Measurements from ENCODE around the gene SNPH.
"Not testable (repeated sequence)": the region's sequence is repeated elsewhere in the genome, so short reads cannot be mapped to it uniquely, and the experiment has no call there.

Gene SNPH, protein sequence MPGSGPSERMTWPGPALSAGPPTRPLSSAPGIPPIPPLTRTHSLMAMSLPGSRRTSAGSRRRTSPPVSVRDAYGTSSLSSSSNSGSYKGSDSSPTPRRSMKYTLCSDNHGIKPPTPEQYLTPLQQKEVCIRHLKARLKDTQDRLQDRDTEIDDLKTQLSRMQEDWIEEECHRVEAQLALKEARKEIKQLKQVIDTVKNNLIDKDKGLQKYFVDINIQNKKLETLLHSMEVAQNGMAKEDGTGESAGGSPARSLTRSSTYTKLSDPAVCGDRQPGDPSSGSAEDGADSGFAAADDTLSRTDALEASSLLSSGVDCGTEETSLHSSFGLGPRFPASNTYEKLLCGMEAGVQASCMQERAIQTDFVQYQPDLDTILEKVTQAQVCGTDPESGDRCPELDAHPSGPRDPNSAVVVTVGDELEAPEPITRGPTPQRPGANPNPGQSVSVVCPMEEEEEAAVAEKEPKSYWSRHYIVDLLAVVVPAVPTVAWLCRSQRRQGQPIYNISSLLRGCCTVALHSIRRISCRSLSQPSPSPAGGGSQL

GRCh38 chr20:1266167-1266973 is at the start of gene SNPH:
Gene SNPH, plus strand, starts transcription at chr20:1266294. Its CDS starts 29,946 bp downstream, at chr20:1296240.
- H3K9me3 ChIP-seq (ENCODE audit: insufficient read depth, low read length): 0 out of 2 replicates have a peak, but pooled peaks cover 5% of the 10 kb centered on the region
- H3K4me3 ChIP-seq (ENCODE audit: insufficient read length, low read depth): peak within 1 kb of the TSS; percentile 62
- H3K4me1 ChIP-seq (ENCODE audit: insufficient read depth, insufficient read length): peaks cover 3% of the 10 kb centered on the region
- peak within 1 kb of the TSS; percentile 76 for H3K9ac ChIP-seq (ENCODE audit: insufficient read length, low read depth)
- no peaks in the 10 kb centered on the region for H3K27me3 ChIP-seq (ENCODE audit: insufficient read depth, insufficient read length)
- peak; percentile 47 for DNase-seq (ENCODE audit: low read depth, low spot score)
- peaks cover 6% of the 10 kb centered on the region for H3K36me3 ChIP-seq (ENCODE audit: insufficient read depth, insufficient read length, low read length)
- TF ChIP-seq ZNF274 (IDR thresholded peaks at IDR 0.05; ENCODE audit: low read depth, low read length) (no peak), YY1 (IDR thresholded peaks at IDR 0.05; ENCODE audit: insufficient read depth, insufficient read length) (no peak), SUZ12 (IDR thresholded peaks at IDR 0.05; ENCODE audit: extremely low read depth, insufficient read depth, insufficient read length) (no peak)

DNA sequence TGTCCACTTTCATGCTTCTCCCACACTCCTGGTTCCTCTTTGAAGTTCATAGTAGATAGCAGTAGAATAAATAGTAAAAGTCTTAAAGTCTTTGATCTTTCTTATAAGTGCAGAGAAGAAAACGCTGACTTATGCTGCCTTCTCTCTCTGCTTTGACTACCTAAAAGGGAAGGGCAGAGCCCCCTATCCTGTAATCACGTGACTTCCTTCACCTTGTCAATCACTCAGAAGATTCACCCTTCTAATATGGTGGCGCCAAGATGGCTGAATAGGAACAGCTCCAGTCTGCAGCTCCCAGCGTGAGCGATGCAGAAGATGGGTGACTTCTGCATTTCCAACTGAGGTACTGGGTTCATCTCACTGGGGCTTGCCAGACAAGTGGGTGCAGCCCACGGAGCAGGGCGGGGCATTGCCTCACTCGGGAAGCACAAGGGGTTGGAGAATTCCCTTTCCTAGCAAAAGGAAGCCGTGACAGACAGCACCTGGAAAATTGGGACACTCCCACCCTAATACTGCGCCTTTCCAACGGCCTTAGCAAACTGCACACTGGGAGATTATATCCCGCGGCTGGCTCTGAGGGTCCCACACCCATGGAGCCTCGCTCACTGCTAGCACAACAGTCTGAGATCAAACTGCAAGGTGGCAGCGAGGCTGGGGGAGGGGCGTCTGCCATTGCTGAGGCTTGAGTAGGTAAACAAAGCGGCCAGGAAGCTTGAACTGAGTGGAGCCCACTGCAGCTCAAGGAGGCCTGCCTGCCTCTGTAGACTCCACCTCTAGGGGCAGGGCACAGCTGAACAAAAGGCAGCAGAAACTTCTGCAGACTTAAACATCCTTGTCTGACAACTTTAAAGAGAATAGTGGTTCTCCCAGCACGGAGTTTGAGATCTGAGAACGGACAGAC is 49.3 kb upstream of the SNPH start:
- H3K27me3 ChIP-seq (ENCODE audit: insufficient read depth, insufficient read length); H3K4me3 ChIP-seq (ENCODE audit: insufficient read length, low read depth); H3K36me3 ChIP-seq (ENCODE audit: insufficient read depth, insufficient read length, low read length); DNase-seq (ENCODE audit: low read depth, low spot score); H3K9me3 ChIP-seq (ENCODE audit: insufficient read depth, low read length); H3K9ac ChIP-seq (ENCODE audit: insufficient read length, low read depth); H3K4me1 ChIP-seq (ENCODE audit: insufficient read depth, insufficient read length): not testable (repeated sequence)

- peaks cover 21% of the 10 kb centered on the region for H3K27me3 ChIP-seq (ENCODE audit: insufficient read depth, insufficient read length)
- H3K36me3 ChIP-seq (ENCODE audit: insufficient read depth, insufficient read length, low read length); H3K9me3 ChIP-seq (ENCODE audit: insufficient read depth, low read length); H3K4me3 ChIP-seq (ENCODE audit: insufficient read length, low read depth); DNase-seq (ENCODE audit: low read depth, low spot score); H3K9ac ChIP-seq (ENCODE audit: insufficient read length, low read depth); H3K4me1 ChIP-seq (ENCODE audit: insufficient read depth, insufficient read length): not testable (repeated sequence)
Observed at GRCh38 chr20:1222750-1223149, 43.3 kb upstream of the SNPH start.

DNA sequence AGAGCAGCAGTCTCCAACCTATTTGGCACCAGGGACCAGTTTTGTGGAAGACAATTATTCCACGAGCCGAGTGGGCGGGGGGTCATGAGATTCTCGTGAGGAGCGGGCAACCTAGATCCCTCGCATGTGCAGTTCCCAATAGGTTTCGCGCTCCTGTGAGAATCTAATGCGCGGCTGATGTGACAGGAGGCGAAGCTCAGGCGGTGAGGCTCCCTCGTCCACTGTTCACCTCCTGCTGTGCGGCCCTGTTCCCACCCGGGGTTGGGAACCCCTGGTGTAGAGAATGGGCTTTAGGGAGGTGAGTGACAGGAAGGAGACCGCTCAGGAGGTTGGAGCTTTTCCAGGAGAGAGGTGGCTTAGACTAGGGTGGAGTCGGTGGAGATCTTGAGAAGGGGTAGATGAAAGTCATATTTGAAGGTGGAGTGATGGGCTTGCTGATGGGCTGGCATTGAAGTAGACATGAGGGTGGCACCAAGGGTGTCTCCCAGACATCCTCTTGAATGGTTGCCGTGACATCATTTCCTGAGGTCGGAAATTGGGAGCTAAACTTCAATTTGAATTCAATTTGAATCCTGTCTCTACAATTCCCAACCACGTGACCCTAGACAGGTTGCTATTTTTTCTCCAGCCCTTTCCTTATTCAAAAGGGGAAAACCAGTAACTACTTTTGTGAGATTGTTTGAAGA is 41.7 kb upstream of the SNPH start:
- TF ChIP-seq SUZ12 (IDR thresholded peaks at IDR 0.05; ENCODE audit: extremely low read depth, insufficient read depth, insufficient read length) (no peak), ZNF274 (IDR thresholded peaks at IDR 0.05; ENCODE audit: low read depth, low read length) (no peak)
- no peak overlapping the region for H3K9ac ChIP-seq (ENCODE audit: insufficient read length, low read depth)
- DNase-seq (ENCODE audit: low read depth, low spot score): no peak
- H3K9me3 ChIP-seq (ENCODE audit: insufficient read depth, low read length): no peaks in the 10 kb centered on the region
- peaks cover 34% of the 10 kb centered on the region for H3K27me3 ChIP-seq (ENCODE audit: insufficient read depth, insufficient read length)
- no peaks in the 10 kb centered on the region for H3K36me3 ChIP-seq (ENCODE audit: insufficient read depth, insufficient read length, low read length)
- H3K4me1 ChIP-seq (ENCODE audit: insufficient read depth, insufficient read length): no peaks in the 10 kb centered on the region
- no peak overlapping the region for H3K4me3 ChIP-seq (ENCODE audit: insufficient read length, low read depth)

DNA sequence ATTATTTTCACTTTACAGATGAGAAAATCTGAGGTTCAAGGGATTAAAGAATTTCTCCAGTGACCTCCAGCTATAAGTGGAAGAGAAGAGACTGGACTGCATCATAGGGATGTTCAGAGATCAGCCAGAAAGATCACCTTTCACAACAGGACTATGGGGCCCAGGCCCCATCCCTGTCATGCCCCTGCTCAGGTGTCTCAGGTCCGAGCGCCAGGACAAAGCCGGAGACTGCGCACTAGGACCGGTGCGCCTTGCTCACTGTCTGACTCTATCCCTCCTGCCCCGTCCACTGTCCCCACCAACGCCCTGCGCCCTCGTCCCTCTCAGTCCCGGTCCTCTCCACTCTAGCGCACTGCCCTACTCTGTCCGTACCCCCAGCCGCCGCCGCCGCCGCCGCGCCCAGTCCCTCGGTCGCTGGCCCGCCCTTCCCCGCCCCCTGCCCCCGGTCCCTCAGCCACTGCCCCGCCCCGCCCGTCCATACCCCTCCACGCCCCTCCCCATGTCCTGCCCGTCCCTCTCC is 40.8 kb upstream of the SNPH start:
- Histone ChIP-seq H3K4me3 (ENCODE audit: insufficient read length, low read depth) (peak overlapping the region; percentile 58), H3K9ac (ENCODE audit: insufficient read length, low read depth) (peak overlapping the region; percentile 70), H3K4me1 (ENCODE audit: insufficient read depth, insufficient read length) (no peaks in the 10 kb centered on the region), H3K9me3 (ENCODE audit: insufficient read depth, low read length) (no peaks in the 10 kb centered on the region), H3K27me3 (ENCODE audit: insufficient read depth, insufficient read length) (peaks cover 34% of the 10 kb centered on the region), H3K36me3 (ENCODE audit: insufficient read depth, insufficient read length, low read length) (no peaks in the 10 kb centered on the region)
- TF ChIP-seq ZNF274 (IDR thresholded peaks at IDR 0.05; ENCODE audit: low read depth, low read length) (no peak), YY1 (IDR thresholded peaks at IDR 0.05; ENCODE audit: insufficient read depth, insufficient read length) (no peak), SUZ12 (IDR thresholded peaks at IDR 0.05; ENCODE audit: extremely low read depth, insufficient read depth, insufficient read length) (no peak)
- DNase-seq (ENCODE audit: low read depth, low spot score): peak; percentile 63

GRCh38 chr20:1225783-1226654 is 40.1 kb upstream of the SNPH start, which contains the start of gene RAD21L1:
Gene RAD21L1, plus strand, starts transcription at chr20:1226044. Its CDS starts 2,410 bp downstream, at chr20:1228454.
- peak within 1 kb of the TSS; percentile 72 for H3K9ac ChIP-seq (ENCODE audit: insufficient read length, low read depth)
- H3K9me3 ChIP-seq (ENCODE audit: insufficient read depth, low read length): no peaks in the 10 kb centered on the region
- peak; percentile 66 for DNase-seq (ENCODE audit: low read depth, low spot score)
- H3K36me3 ChIP-seq (ENCODE audit: insufficient read depth, insufficient read length, low read length): no peaks in the 10 kb centered on the region
- H3K4me3 ChIP-seq (ENCODE audit: insufficient read length, low read depth): peak within 1 kb of the TSS; percentile 58
- peaks cover 34% of the 10 kb centered on the region for H3K27me3 ChIP-seq (ENCODE audit: insufficient read depth, insufficient read length)
- TF ChIP-seq YY1 (IDR thresholded peaks at IDR 0.05; ENCODE audit: insufficient read depth, insufficient read length) (no peak), ZNF274 (IDR thresholded peaks at IDR 0.05; ENCODE audit: low read depth, low read length) (no peak), SUZ12 (IDR thresholded peaks at IDR 0.05; ENCODE audit: extremely low read depth, insufficient read depth, insufficient read length) (no peak)
- no peaks in the 10 kb centered on the region for H3K4me1 ChIP-seq (ENCODE audit: insufficient read depth, insufficient read length)
